ENCODE data around the gene PRPH2. TPM values are rescaled to one million over a fixed set of nuclear protein-coding genes. Genes with fewer than 3 reads are reported as not detected.
A peak's percentile ranks its signal among the peaks of the same experiment; 100 is the strongest.

PRPH2 gene
- total and polyA plus RNA-seq, 2 of the 13 experiments (the other 11 are each of a cell fraction or from before 2014, with no cell fraction given): 0.03 to 0.04 TPM

GRCh38 chr6:42746463-42747391 lies 24.3 kb upstream of the PRPH2 start (continued):
- TF ChIP-seq TRIM22 (IDR thresholded peaks at IDR 0.05) (no peak), ZNF609 (CRISPR knock-in tag; IDR thresholded peaks at IDR 0.05; ENCODE audit: borderline replicate concordance) (peak; percentile 69; the same call in 1 of the 2 replicates), ZBTB7B (CRISPR knock-in tag; IDR thresholded peaks at IDR 0.05) (peak; percentile 88), ZNF629 (CRISPR knock-in tag; conservative IDR thresholded peaks at IDR 0.05) (no peak), MXI1 (IDR thresholded peaks at IDR 0.05; ENCODE audit: borderline replicate concordance, low read depth, low read length) (peak; percentile 58; the same call in 1 of the 3 replicates), BCL3 (CRISPR knock-in tag; IDR thresholded peaks at IDR 0.05) (peak; percentile 83), POLR2A (IDR thresholded peaks at IDR 0.05; ENCODE audit: insufficient read depth in 1 of 2, low read depth in 2 of 2, low read length in 2 of 2) (peak in 1 of 2 experiments; percentile 82; a peak in 3 of 4 replicates), PCBP1 (IDR thresholded peaks at IDR 0.05; ENCODE audit: borderline replicate concordance, low read depth, low read length) (0 out of 2 replicates have a peak, but pooled peaks have one; percentile 70), TAF15 (IDR thresholded peaks at IDR 0.05; ENCODE audit: low read depth, low read length, poor library complexity, severe bottlenecking) (peak; percentile 59), TFDP1 (CRISPR knock-in tag; IDR thresholded peaks at IDR 0.05; ENCODE audit: borderline replicate concordance) (0 out of 2 replicates have a peak, but pooled peaks have one; percentile 33), ZFP41 (CRISPR knock-in tag; IDR thresholded peaks at IDR 0.05; ENCODE audit: borderline replicate concordance) (no peak), NR3C1 (CRISPR knock-in tag; IDR thresholded peaks at IDR 0.05) (no peak)
